Measurements from ENCODE around the gene BLID. TPM values are rescaled to one million over a fixed set of nuclear protein-coding genes. Genes with fewer than 3 reads are reported as not detected.

BLID gene
- total RNA-seq, 1 experiment from 2014 or later, result not detected

DNA sequence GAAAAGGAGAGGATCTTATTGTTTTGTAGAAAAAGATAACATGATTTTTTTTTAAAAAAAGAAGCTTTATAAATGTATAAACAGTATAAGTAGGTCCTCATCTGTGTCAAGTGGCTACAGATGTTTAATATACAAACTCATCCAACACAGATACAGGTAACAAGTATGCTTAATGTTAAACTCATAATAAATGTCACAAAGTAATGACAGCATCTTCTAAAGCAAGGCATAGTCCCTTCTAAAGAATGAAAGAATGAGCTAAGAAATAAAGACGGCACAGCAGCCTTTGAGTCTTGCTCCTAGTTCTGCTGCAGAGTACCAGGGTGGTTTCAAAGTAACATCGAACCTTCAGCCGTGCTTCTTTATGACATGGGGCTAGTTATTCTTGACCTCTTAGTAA, 28.7 kb upstream of the BLID start:
- Histone ChIP-seq H2BK120ac (ENCODE audit: low read depth, low read length, poor library complexity, severe bottlenecking) (no peak overlapping the region), H4K5ac (ENCODE audit: insufficient read length, low read depth, low read length) (no peak overlapping the region), H3K9ac (ENCODE audit: extremely low read depth, insufficient read length, low read length) (no peak overlapping the region), H2BK15ac (ENCODE audit: low read depth, low read length) (no peak overlapping the region), H3K56ac (ENCODE audit: insufficient read length, low read depth, low read length) (no peak overlapping the region), H4K8ac (replicated peaks; ENCODE audit: insufficient read length, low read depth, low read length) (no peak overlapping the region), H3K23ac (ENCODE audit: insufficient read length, low read depth, low read length) (no peak overlapping the region), H3K4me2 (ENCODE audit: insufficient read depth, insufficient read length, low read length) (no peak overlapping the region), H3T11ph (ENCODE audit: low read length) (no peak overlapping the region), H2AFZ (ENCODE audit: low read length) (no peak overlapping the region), H3K9me3 (ENCODE audit: control insufficient read depth, low read depth, low read length) (no peaks in the 10 kb centered on the region), H3K79me2 (ENCODE audit: insufficient read depth, low read length) (no peaks in the 10 kb centered on the region), H2AK5ac (ENCODE audit: insufficient read length, low read length) (no peak overlapping the region), H4K91ac (ENCODE audit: insufficient read length, low read depth, low read length) (no peak overlapping the region), H4K20me1 (ENCODE audit: control insufficient read depth, insufficient read depth, insufficient read length) (no peaks in the 10 kb centered on the region), H3K79me1 (ENCODE audit: insufficient read depth, low read depth, low read length, poor library complexity, severe bottlenecking) (no peaks in the 10 kb centered on the region), H3K18ac (ENCODE audit: insufficient read length, low read depth, low read length) (no peak overlapping the region), H2BK20ac (ENCODE audit: low read depth, low read length, poor library complexity, severe bottlenecking) (no peak overlapping the region), H3K27ac (ENCODE audit: insufficient read length, low read depth, low read length) (no peak overlapping the region), H3K27me3 (ENCODE audit: insufficient read depth, low read length) (peaks cover 14% of the 10 kb centered on the region; the same call in 1 of the 2 replicates), H3K4me1 (ENCODE audit: insufficient read depth, low read length) (no peaks in the 10 kb centered on the region), H3K23me2 (ENCODE audit: insufficient read length, low read depth, low read length, poor library complexity, severe bottlenecking) (no peaks in the 10 kb centered on the region), H2BK12ac (ENCODE audit: insufficient read length, low read depth, low read length) (no peak overlapping the region), H3K14ac (ENCODE audit: insufficient read depth, low read length) (no peak overlapping the region), H2BK5ac (ENCODE audit: insufficient read length, low read length) (no peak overlapping the region), H3K4ac (ENCODE audit: low read depth, low read length) (no peak overlapping the region)
- Mint-ChIP-seq H3K36me3 (ENCODE audit: insufficient read depth in 1 of 3, low read depth in 3 of 3) (no peaks in the 10 kb centered on the region), H3K27ac (no peak overlapping the region), H3K9me3 (no peaks in the 10 kb centered on the region), H3K4me3 (no peak overlapping the region), H3K4me1 (peaks cover 2 to 8% of the 10 kb centered on the region in 2 experiments), H3K27me3 (ENCODE audit: low read depth) (peaks cover 61% of the 10 kb centered on the region)
- TF ChIP-seq, protein P1, sequence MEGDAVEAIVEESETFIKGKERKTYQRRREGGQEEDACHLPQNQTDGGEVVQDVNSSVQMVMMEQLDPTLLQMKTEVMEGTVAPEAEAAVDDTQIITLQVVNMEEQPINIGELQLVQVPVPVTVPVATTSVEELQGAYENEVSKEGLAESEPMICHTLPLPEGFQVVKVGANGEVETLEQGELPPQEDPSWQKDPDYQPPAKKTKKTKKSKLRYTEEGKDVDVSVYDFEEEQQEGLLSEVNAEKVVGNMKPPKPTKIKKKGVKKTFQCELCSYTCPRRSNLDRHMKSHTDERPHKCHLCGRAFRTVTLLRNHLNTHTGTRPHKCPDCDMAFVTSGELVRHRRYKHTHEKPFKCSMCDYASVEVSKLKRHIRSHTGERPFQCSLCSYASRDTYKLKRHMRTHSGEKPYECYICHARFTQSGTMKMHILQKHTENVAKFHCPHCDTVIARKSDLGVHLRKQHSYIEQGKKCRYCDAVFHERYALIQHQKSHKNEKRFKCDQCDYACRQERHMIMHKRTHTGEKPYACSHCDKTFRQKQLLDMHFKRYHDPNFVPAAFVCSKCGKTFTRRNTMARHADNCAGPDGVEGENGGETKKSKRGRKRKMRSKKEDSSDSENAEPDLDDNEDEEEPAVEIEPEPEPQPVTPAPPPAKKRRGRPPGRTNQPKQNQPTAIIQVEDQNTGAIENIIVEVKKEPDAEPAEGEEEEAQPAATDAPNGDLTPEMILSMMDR (conservative IDR thresholded peaks at IDR 0.05), result no peak
- no CpG with 5 or more reads among the region's 3 CpGs for WGBS (ENCODE audit: extremely low coverage, insufficient read length, low lambda C conversion rate)
- DNase-seq, result no peak
